Right lobe of liver (tissue), 4 donors: ENCODE data around the gene DNM3.

Experiments used
- POLR2A ChIP-seq: fragments of 450-650 bp; IDR thresholded peaks from one replicate; pipeline ENCODE4 v1.6.1; 2017; ENCODE audit warnings: antibody characterized with exemption, mild to moderate bottlenecking
- TF ChIP-seq, protein P1 (sequence below), 4 donors: fragments of 200-600 bp in 3 of 4; fragments of 450-650 bp in 1 of 4; IDR thresholded peaks; one replicate each; pipeline versions ENCODE4 v1.5.1 to v1.8.0; 2016 to 2022; ENCODE audit warnings: antibody characterized with exemption in 4 of 4, mild to moderate bottlenecking in 2 of 4
- donor health status: DM: no; HTN: no; CAD: no.
- donor health status: DM: no; HTN: no; CAD: no.
- donor health status: DM: no; HTN: yes; CAD: no.

DNA sequence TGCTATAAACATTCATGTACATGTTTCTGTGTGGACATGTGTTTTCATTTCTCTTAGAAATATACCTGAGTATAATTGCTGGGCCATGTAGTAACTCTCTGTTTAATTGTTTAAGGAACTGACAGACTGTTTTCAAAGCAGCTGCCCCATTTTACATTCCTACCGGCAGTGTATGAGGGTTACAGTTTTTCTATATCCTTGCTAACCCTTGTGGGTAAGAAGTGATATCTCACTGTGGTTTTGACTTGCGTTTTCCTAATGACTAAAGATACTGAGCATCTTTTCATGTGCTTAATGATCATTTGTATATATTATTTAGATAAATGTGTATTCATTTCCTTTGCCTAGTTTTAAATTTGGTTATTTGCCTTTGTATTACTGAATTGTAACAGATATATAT, 81.7 kb downstream of the DNM3 start:
- TF ChIP-seq, protein P1, sequence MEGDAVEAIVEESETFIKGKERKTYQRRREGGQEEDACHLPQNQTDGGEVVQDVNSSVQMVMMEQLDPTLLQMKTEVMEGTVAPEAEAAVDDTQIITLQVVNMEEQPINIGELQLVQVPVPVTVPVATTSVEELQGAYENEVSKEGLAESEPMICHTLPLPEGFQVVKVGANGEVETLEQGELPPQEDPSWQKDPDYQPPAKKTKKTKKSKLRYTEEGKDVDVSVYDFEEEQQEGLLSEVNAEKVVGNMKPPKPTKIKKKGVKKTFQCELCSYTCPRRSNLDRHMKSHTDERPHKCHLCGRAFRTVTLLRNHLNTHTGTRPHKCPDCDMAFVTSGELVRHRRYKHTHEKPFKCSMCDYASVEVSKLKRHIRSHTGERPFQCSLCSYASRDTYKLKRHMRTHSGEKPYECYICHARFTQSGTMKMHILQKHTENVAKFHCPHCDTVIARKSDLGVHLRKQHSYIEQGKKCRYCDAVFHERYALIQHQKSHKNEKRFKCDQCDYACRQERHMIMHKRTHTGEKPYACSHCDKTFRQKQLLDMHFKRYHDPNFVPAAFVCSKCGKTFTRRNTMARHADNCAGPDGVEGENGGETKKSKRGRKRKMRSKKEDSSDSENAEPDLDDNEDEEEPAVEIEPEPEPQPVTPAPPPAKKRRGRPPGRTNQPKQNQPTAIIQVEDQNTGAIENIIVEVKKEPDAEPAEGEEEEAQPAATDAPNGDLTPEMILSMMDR (IDR thresholded peaks at IDR 0.05), result no peak
- TF ChIP-seq POLR2A, result no peak
